Hematopoietic multipotent progenitor cell treated with erythropoietin and hydrocortisone succinate and interleukin-3 and kit ligand, for 15 days (in vitro differentiated cells): ENCODE data around the gene SLC7A10.
"Not testable (repeated sequence)": the region's sequence is repeated elsewhere in the genome, so short reads cannot be mapped to it uniquely, and the experiment has no call there.

Experiments used
- DNase-seq: peaks from one replicate; pipeline ENCODE4 v3.0.0-alpha.2; 2015; ENCODE audit warnings: low spot score

The SLC7A10 gene

GRCh38 chr19:33175156-33175782 lies 50.4 kb downstream of the SLC7A10 start:
- DNase-seq = no peak

- DNase-seq = no peak
Measured at GRCh38 chr19:33174186-33174585, 51.5 kb downstream of the SLC7A10 start.

DNA sequence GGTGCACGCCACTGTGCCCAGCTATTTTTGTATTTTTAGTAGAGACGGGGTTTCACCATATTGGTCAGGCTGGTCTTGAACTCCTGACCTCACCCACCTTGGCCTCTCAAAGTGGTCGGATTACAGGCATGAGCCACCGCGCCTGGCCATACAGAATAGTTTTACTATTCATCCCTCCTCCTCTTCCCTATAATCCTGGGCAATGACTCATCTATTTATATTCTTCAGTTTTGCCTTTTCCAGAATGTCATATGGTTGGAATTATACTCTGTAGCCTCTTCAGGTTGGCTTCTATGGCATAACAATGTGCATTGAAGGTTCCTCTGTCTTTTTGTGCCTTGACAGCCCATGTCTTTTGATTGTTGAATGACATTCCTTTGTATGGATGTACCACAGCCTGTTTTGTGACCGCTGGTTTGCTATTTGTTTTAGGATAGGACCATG lies 53.7 kb downstream of the SLC7A10 start:
- no peak for DNase-seq

DNA sequence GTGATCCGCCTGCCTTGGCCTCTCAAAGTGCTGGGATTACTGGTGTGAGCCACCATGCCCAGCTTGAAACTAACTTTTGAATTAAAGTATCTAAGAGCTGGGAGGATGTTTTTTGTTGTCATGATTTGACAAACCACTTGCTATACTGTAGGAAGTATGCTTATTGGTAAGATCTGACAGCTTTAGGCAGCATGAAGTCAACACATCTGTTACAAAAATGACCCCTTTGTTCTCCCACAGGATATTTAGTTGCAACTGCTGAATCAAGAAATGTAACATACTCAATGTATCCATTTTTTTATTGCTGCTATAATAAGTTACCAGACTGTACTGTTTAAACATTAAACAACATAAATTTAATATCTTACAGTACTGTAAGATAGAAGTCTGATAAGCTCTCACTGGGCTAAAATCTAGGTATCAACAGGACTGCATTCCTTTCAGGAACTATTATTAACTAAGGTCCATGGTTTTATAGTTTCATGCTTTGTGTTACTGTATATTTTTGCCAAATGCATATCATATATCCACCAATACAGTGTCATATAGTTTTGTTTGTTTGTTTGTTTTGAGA lies 54.3 kb downstream of the SLC7A10 start:
- DNase-seq = no peak

DNA sequence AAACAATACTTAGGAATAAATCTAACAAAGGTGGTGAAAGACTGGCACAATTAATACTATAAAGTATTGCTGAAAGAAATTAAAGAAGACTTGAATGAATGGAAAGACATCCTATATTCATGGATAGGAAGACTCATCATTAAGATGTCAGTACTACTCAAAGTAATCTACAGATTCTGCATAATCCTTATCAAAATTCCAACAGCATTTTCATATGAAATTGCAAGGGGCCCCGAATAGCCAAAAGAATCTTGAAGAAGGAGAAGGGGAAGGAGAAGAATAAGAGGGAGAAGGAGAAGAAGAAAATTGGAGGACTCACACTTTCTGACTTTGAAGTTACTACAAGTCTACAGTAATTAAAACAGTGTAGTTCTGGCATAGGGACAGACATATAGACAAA lies 57.1 kb downstream of the SLC7A10 start:
- DNase-seq = no peak

GRCh38 chr19:33167438-33167837 lies 58.2 kb downstream of the SLC7A10 start:
- DNase-seq = no peak

GRCh38 chr19:33166037-33166436 lies 59.6 kb downstream of the SLC7A10 start:
- DNase-seq = not testable (repeated sequence)

- DNase-seq = no peak
Measured at GRCh38 chr19:33163481-33163880, 62.2 kb downstream of the SLC7A10 start.

DNA sequence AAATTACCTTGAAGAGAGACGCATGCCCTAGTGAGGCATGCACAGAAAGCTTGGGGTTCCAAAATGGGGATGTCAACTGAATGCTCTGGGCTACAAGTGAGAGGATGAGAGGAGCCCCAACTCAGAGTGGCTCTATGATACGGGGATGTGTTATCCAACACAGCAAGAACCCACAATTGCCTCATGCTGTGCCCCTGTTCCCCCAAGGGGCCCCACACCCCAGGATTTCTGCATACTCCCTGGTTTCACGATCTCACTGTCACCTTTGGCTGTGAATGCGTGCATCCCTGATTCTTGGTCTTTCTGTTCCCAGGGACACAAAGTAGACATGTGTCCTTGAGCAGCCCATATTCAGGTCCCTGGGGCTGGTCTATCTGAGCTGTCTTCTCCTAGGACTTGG lies 64.4 kb downstream of the SLC7A10 start:
- DNase-seq = no peak

- DNase-seq = no peak
Measured at GRCh38 chr19:33159893-33160292, 65.8 kb downstream of the SLC7A10 start.

- DNase-seq = no peak
Measured at GRCh38 chr19:33159149-33159548, 66.5 kb downstream of the SLC7A10 start.
